Caco-2 (cell line): Measurements from ENCODE around the gene GLT1D1. TPM values are rescaled to one million over a fixed set of nuclear protein-coding genes. Genes with fewer than 3 reads are reported as not detected.

Source experiments
- BruUV-seq: library from RNA; stranded (reverse); fragments of 400-500 nt; replicated peaks from 2 replicates; lab custom pipeline; 2021; lab: Mats Ljungman, UMichigan
- CTCF ChIA-PET: fragments of 300-600 bp; sonication (Branson Sonifier 250); formaldehyde crosslinking; loops from one replicate; lab custom pipeline; 2022; ENCODE audit warnings: antibody characterized with exemption; lab: Charles Lee
- POLR2A ChIA-PET: fragments of 300-600 bp; sonication (Branson Sonifier 250); formaldehyde crosslinking; loops from one replicate; lab custom pipeline; 2022; ENCODE audit warnings: antibody characterized with exemption; lab: Charles Lee
- DNase-seq, 2 experiments: peaks; one replicate each; pipeline versions ENCODE4 v3.0.0 to v3.0.0-alpha.2; 2020 to 2022
- H3K27me3 ChIP-seq: replicated peaks from 2 replicates; pipeline ENCODE4 v1.6.0; 2011; ENCODE audit warnings: low read length; ENCODE audit not compliant: control insufficient read depth, insufficient read depth
- H3K36me3 ChIP-seq: 2 replicates; pipeline ENCODE4 v1.5.1; 2011; ENCODE audit warnings: low read length; ENCODE audit not compliant: control insufficient read depth, insufficient read depth
- H3K4me1 ChIP-seq: fragments of 250-450 bp; sonication (Bioruptor Pico); 2 replicates; pipeline ENCODE4 v1.5.1; 2020; ENCODE audit warnings: mild to moderate bottlenecking
- H3K4me3 ChIP-seq: 2 replicates; pipeline ENCODE4 v1.5.1; 2011; ENCODE audit warnings: low read depth, mild to moderate bottlenecking, control low read depth, low read length
- H3K9me3 ChIP-seq: fragments of 250-450 bp; sonication (Bioruptor Pico); 2 replicates; pipeline ENCODE4 v1.5.1; 2020; ENCODE audit warnings: mild to moderate bottlenecking, moderate library complexity
- H3K27ac Mint-ChIP-seq: one replicate; pipeline ENCODE4 v1.8.0; 2022; ENCODE audit warnings: mixed read lengths; ENCODE audit not compliant: unreplicated experiment
- H3K27me3 Mint-ChIP-seq: one replicate; pipeline ENCODE4 v1.8.0; 2022; ENCODE audit warnings: mixed read lengths; ENCODE audit not compliant: insufficient read depth, unreplicated experiment
- H3K36me3 Mint-ChIP-seq: one replicate; pipeline ENCODE4 v1.8.0; 2022; ENCODE audit warnings: mild to moderate bottlenecking, mixed read lengths; ENCODE audit not compliant: insufficient read depth, unreplicated experiment
- H3K4me1 Mint-ChIP-seq: one replicate; pipeline ENCODE4 v1.8.0; 2022; ENCODE audit warnings: low read depth, mixed read lengths; ENCODE audit not compliant: unreplicated experiment
- H3K4me3 Mint-ChIP-seq: one replicate; pipeline ENCODE4 v1.8.0; 2022; ENCODE audit warnings: mild to moderate bottlenecking, moderate library complexity, mixed read lengths; ENCODE audit not compliant: unreplicated experiment
- H3K9me3 Mint-ChIP-seq: one replicate; pipeline ENCODE4 v1.8.0; 2022; ENCODE audit warnings: mixed read lengths; ENCODE audit not compliant: unreplicated experiment
- intact Hi-C: fragments of 100-400 bp; cut with micrococcal nuclease; formaldehyde crosslinking; loops from one replicate; pipeline ENCODE4 v1.10.0; 2022; ENCODE audit not compliant: unreplicated experiment
- total RNA-seq: library from RNA; stranded (reverse); gene quantifications from 2 replicates; pipeline ENCODE4 v1.2.3, GENCODE V29; 2022
- TF ChIP-seq, protein P1 (sequence below), 2 experiments: fragments of 200-600 bp in 1 of 2; IDR thresholded peaks; 1 replicate in 1 of 2; 2 replicates in 1 of 2; pipeline versions ENCODE4 v1.5.1 to v1.8.0; 2011 to 2022; ENCODE audit warnings: antibody characterized with exemption in 1 of 2, control low read depth in 1 of 2, inconsistent platforms in 1 of 2, low read depth in 1 of 2, low read length in 1 of 2, mild to moderate bottlenecking in 1 of 2, moderate library complexity in 1 of 2; ENCODE audit not compliant: insufficient read depth in 1 of 2, severe bottlenecking in 1 of 2, unreplicated experiment in 1 of 2

The GLT1D1 gene
- total RNA-seq, 1 experiment from 2014 or later, result not detected

DNA sequence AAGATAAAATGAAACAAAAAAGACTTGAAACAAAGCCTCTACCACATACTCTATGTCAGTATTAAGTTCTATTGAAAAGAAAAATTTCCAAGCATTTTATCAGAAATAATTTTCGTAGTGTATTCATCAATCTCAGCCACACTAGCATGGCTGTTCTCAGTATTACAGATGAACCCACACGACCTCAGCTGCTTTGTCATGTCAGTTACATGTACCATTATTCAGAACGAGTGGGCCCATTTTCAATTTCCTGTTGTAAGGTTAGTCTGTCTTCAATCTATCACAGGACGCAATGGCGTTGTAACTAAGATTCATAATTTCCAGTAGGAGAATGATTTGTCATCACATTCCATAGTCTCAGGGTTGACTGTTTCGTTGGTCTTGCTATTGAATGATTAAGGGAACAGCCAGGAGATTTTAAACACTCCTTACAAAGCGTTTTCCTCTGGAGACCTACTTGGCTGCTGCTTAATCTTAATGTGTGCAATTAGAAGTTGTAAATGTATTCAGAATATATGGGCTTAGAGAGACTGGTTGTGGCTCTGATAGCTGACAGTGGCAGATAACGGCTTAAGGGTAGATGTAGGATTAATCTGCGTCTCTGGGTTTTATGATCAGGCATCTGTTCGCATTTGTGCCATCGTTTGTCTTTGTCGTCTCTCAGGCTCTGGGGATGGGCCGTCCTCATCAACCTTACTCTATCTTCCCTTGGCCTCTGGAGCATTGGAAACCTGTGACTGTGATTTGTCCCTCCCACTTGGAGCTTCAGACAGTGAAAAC lies 65.4 kb downstream of the GLT1D1 start:
- BruUV-seq, result no TSS peak
- intact Hi-C loops, result no loop called here
- no peaks in the 10 kb centered on the region for H3K36me3 ChIP-seq
- no peaks in the 10 kb centered on the region for H3K27me3 ChIP-seq
- H3K27ac Mint-ChIP-seq, result no peak overlapping the region
- H3K4me1 ChIP-seq, result no peaks in the 10 kb centered on the region
- ChIA-PET POLR2A (no interaction called here), CTCF (no interaction called here)
- no peaks in the 10 kb centered on the region for H3K9me3 ChIP-seq
- H3K36me3 Mint-ChIP-seq, result no peaks in the 10 kb centered on the region
- no peak overlapping the region for H3K4me3 ChIP-seq
- H3K27me3 Mint-ChIP-seq, result peaks cover 5% of the 10 kb centered on the region
- no peak for DNase-seq
- H3K4me1 Mint-ChIP-seq, result no peaks in the 10 kb centered on the region
- TF ChIP-seq, protein P1, sequence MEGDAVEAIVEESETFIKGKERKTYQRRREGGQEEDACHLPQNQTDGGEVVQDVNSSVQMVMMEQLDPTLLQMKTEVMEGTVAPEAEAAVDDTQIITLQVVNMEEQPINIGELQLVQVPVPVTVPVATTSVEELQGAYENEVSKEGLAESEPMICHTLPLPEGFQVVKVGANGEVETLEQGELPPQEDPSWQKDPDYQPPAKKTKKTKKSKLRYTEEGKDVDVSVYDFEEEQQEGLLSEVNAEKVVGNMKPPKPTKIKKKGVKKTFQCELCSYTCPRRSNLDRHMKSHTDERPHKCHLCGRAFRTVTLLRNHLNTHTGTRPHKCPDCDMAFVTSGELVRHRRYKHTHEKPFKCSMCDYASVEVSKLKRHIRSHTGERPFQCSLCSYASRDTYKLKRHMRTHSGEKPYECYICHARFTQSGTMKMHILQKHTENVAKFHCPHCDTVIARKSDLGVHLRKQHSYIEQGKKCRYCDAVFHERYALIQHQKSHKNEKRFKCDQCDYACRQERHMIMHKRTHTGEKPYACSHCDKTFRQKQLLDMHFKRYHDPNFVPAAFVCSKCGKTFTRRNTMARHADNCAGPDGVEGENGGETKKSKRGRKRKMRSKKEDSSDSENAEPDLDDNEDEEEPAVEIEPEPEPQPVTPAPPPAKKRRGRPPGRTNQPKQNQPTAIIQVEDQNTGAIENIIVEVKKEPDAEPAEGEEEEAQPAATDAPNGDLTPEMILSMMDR (IDR thresholded peaks at IDR 0.05; ENCODE audit: insufficient read depth in 1 of 2, low read depth in 1 of 2, low read length in 1 of 2, severe bottlenecking in 1 of 2, unreplicated experiment in 1 of 2), result no peak
- H3K4me3 Mint-ChIP-seq, result no peak overlapping the region
- H3K9me3 Mint-ChIP-seq, result no peaks in the 10 kb centered on the region

- Histone ChIP-seq H3K4me3 (no peak overlapping the region), H3K9me3 (no peaks in the 10 kb centered on the region), H3K36me3 (no peaks in the 10 kb centered on the region), H3K27me3 (no peaks in the 10 kb centered on the region), H3K4me1 (no peaks in the 10 kb centered on the region)
- ChIA-PET POLR2A (no interaction called here), CTCF (no interaction called here)
- Mint-ChIP-seq H3K27me3 (peaks cover 5% of the 10 kb centered on the region), H3K36me3 (no peaks in the 10 kb centered on the region), H3K27ac (no peak overlapping the region), H3K9me3 (no peaks in the 10 kb centered on the region), H3K4me3 (no peak overlapping the region), H3K4me1 (no peaks in the 10 kb centered on the region)
- no peak for DNase-seq
- intact Hi-C loops, result no loop called here
- BruUV-seq, result no TSS peak
- TF ChIP-seq, protein P1 (IDR thresholded peaks at IDR 0.05; ENCODE audit: insufficient read depth in 1 of 2, low read depth in 1 of 2, low read length in 1 of 2, severe bottlenecking in 1 of 2, unreplicated experiment in 1 of 2), result no peak
Observed at GRCh38 chr12:128920468-128920867, 67.2 kb downstream of the GLT1D1 start.

GRCh38 chr12:128928361-128928760 lies 75.1 kb downstream of the GLT1D1 start:
- H3K27ac Mint-ChIP-seq, result no peak overlapping the region
- no TSS peak for BruUV-seq
- H3K4me3 Mint-ChIP-seq, result no peak overlapping the region
- TF ChIP-seq, protein P1 (IDR thresholded peaks at IDR 0.05; ENCODE audit: insufficient read depth in 1 of 2, low read depth in 1 of 2, low read length in 1 of 2, severe bottlenecking in 1 of 2, unreplicated experiment in 1 of 2), result no peak
- intact Hi-C loops, result no loop called here
- no peaks in the 10 kb centered on the region for H3K36me3 Mint-ChIP-seq
- no peaks in the 10 kb centered on the region for H3K4me1 Mint-ChIP-seq
- no peaks in the 10 kb centered on the region for H3K9me3 Mint-ChIP-seq
- Histone ChIP-seq H3K4me3 (no peak overlapping the region), H3K4me1 (no peaks in the 10 kb centered on the region), H3K9me3 (no peaks in the 10 kb centered on the region), H3K36me3 (no peaks in the 10 kb centered on the region), H3K27me3 (no peaks in the 10 kb centered on the region)
- no peak for DNase-seq
- POLR2A ChIA-PET, result interaction anchor here (0.6 kb wide), 1 partner anchor 78 kb away, joined by 3 read pairs; no protein-coding TSS in a partner anchor
- H3K27me3 Mint-ChIP-seq, result no peaks in the 10 kb centered on the region
- CTCF ChIA-PET, result no interaction called here
